Breast epithelium (tissue), 3 donors: ENCODE results near the gene NKIRAS2.

Experiments
- CTCF ChIP-seq, 3 donors: fragments of 450-650 bp; IDR thresholded peaks; one replicate each; pipeline ENCODE4 v1.5.1; 2016 to 2017; ENCODE audit warnings: antibody characterized with exemption in 3 of 3, mild to moderate bottlenecking in 3 of 3, moderate library complexity in 3 of 3
- POLR2AphosphoS5 ChIP-seq, 3 donors: sonication (generic); formaldehyde crosslinking; IDR thresholded peaks; one replicate each; pipeline ENCODE4 v1.6.1; 2017; ENCODE audit warnings: antibody characterized with exemption in 3 of 3

- TF ChIP-seq CTCF (IDR thresholded peaks at IDR 0.05) (no peak), POLR2AphosphoS5 (IDR thresholded peaks at IDR 0.05) (no peak)
Measured at GRCh38 chr17:42031584-42031983, 11.7 kb downstream of the NKIRAS2 start.
